BLaER1 (cell line): ENCODE data around the gene SEC23A.
A peak's percentile ranks its signal among the peaks of the same experiment; 100 is the strongest.

ENCODE experiments used
- H3K27ac ChIP-seq: shearing (Covaris generic); formaldehyde crosslinking; 2 replicates; pipeline ENCODE4 v1.8.1; 2022
- H3K27me3 ChIP-seq: shearing (Covaris generic); formaldehyde crosslinking; 2 replicates; pipeline ENCODE4 v1.8.1; 2022
- H3K36me3 ChIP-seq: shearing (Covaris generic); formaldehyde crosslinking; 2 replicates; pipeline ENCODE4 v1.8.1; 2022
- H3K4me1 ChIP-seq: shearing (Covaris generic); formaldehyde crosslinking; 2 replicates; pipeline ENCODE4 v1.8.1; 2022
- H3K4me2 ChIP-seq: shearing (Covaris generic); formaldehyde crosslinking; 2 replicates; pipeline ENCODE4 v1.8.1; 2022
- H3K4me3 ChIP-seq: shearing (Covaris generic); formaldehyde crosslinking; 2 replicates; pipeline ENCODE4 v1.8.1; 2022
- H3K9ac ChIP-seq: shearing (Covaris generic); formaldehyde crosslinking; 2 replicates; pipeline ENCODE4 v1.8.1; 2022
- H3K9me3 ChIP-seq: shearing (Covaris generic); formaldehyde crosslinking; 2 replicates; pipeline ENCODE4 v1.8.1; 2022
- H4K20me1 ChIP-seq: shearing (Covaris generic); formaldehyde crosslinking; 2 replicates; pipeline ENCODE4 v1.8.1; 2022
- Cebpa-rat ChIP-seq: shearing (Covaris generic); IDR thresholded peaks from 2 replicates; pipeline ENCODE4 v1.8.1; 2022

The SEC23A gene

DNA sequence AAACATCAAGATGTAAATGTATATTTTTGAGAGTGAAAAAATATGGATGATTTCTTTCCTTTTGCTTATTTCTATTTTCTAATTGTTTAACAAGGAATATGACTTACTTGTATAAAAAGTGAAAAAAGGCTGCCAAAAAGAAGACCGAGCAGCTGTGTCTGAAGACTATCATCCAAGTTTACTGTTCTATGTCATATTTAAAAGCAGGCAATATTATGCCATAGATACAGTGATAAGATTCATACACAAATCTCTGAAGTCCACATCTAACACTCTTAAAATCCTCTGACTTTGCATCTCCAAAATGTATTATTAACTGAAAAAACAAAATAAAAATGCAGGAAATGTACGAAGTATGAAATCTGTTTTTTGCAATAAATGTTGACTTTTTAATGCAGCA is 109.1 kb downstream of the SEC23A start:
- no peak overlapping the region for H3K4me2 ChIP-seq
- no peaks in the 10 kb centered on the region for H3K27me3 ChIP-seq
- TF ChIP-seq Cebpa-rat: no peak
- no peaks in the 10 kb centered on the region for H3K9me3 ChIP-seq
- H4K20me1 ChIP-seq: no peaks in the 10 kb centered on the region
- no peak overlapping the region for H3K4me3 ChIP-seq
- H3K4me1 ChIP-seq: 0 out of 2 replicates have a peak, but pooled peaks cover 6% of the 10 kb centered on the region
- no peak overlapping the region for H3K27ac ChIP-seq
- no peak overlapping the region for H3K9ac ChIP-seq
- no peaks in the 10 kb centered on the region for H3K36me3 ChIP-seq

- TF ChIP-seq Cebpa-rat: no peak
- Histone ChIP-seq H3K4me2 (no peak overlapping the region), H3K4me3 (no peak overlapping the region), H3K27ac (no peak overlapping the region), H3K36me3 (no peaks in the 10 kb centered on the region), H3K9me3 (no peaks in the 10 kb centered on the region), H3K9ac (no peak overlapping the region), H3K27me3 (no peaks in the 10 kb centered on the region), H4K20me1 (no peaks in the 10 kb centered on the region), H3K4me1 (0 out of 2 replicates have a peak, but pooled peaks cover 6% of the 10 kb centered on the region)
Observed at GRCh38 chr14:38992067-38992844, 110.8 kb downstream of the SEC23A start.

- Histone ChIP-seq H3K4me2 (no peak overlapping the region), H3K9me3 (no peaks in the 10 kb centered on the region), H3K36me3 (no peaks in the 10 kb centered on the region), H3K4me1 (0 out of 2 replicates have a peak, but pooled peaks cover 6% of the 10 kb centered on the region), H4K20me1 (no peaks in the 10 kb centered on the region), H3K4me3 (no peak overlapping the region), H3K27ac (no peak overlapping the region), H3K27me3 (no peaks in the 10 kb centered on the region), H3K9ac (no peak overlapping the region)
- no peak for TF ChIP-seq Cebpa-rat
Observed at GRCh38 chr14:38991299-38991698, 111.7 kb downstream of the SEC23A start.

DNA sequence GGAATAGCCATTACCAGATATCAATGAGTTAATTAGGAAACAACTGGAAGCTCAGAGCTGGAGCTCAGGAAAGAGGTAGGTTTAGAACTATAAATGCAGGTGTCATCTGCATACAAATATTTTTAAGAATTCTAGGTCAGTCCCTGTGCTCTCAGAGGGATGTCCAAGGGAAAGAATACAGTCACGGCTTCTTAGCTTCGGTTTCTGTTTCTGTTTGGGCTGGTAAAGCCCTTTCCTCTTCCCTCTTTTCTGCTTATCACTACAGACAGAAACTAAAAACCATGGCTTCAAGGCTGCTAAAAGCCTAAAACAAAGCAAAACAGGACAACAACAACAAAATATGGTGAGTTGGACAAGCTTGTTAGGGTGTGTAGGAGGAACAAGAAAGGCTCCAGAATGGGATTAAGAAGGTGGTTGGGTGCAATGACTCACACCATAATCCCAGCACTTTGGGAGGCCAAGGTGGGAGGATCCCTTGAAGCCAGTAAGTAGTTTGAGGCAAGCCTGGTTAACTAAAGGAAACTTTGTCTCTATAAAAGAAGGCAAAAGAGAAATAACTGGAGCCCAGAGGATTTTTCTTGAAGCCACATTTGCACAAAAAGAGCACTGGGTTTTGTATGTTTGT is 113.0 kb downstream of the SEC23A start:
- H3K4me2 ChIP-seq: peak overlapping the region; percentile 5
- no peak for TF ChIP-seq Cebpa-rat
- H3K36me3 ChIP-seq: no peaks in the 10 kb centered on the region
- H3K27me3 ChIP-seq: no peaks in the 10 kb centered on the region
- no peak overlapping the region for H3K9ac ChIP-seq
- H3K4me3 ChIP-seq: no peak overlapping the region
- 0 out of 2 replicates have a peak overlapping the region, but pooled peaks have one; percentile 2 for H3K27ac ChIP-seq
- H3K9me3 ChIP-seq: no peaks in the 10 kb centered on the region
- 0 out of 2 replicates have a peak, but pooled peaks cover 6% of the 10 kb centered on the region for H3K4me1 ChIP-seq
- H4K20me1 ChIP-seq: no peaks in the 10 kb centered on the region

DNA sequence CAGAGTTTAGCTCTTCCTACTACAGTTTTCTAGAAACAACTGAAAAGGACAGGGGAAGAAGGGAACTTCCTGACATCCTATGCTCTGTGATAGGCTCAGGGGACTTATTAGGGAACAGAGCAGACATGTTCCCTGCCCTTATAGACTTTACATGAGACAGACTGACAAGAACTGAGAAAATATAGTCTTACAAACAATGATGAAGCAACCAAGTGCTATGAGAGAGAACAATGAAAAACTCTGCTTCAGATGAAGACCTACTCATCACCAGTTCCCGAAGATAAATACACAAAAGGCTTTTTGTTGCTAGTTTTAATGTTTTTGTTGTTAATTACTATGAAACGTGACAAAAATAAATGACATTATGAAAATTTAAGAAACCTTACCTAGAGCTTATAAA is 115.3 kb downstream of the SEC23A start:
- H3K36me3 ChIP-seq: no peaks in the 10 kb centered on the region
- H3K9ac ChIP-seq: no peak overlapping the region
- peaks cover 6% of the 10 kb centered on the region; the same call in 1 of the 2 replicates for H3K9me3 ChIP-seq
- no peaks in the 10 kb centered on the region for H4K20me1 ChIP-seq
- H3K27me3 ChIP-seq: no peaks in the 10 kb centered on the region
- 0 out of 2 replicates have a peak, but pooled peaks cover 6% of the 10 kb centered on the region for H3K4me1 ChIP-seq
- H3K4me3 ChIP-seq: no peak overlapping the region
- H3K4me2 ChIP-seq: no peak overlapping the region
- TF ChIP-seq Cebpa-rat: no peak
- no peak overlapping the region for H3K27ac ChIP-seq

DNA sequence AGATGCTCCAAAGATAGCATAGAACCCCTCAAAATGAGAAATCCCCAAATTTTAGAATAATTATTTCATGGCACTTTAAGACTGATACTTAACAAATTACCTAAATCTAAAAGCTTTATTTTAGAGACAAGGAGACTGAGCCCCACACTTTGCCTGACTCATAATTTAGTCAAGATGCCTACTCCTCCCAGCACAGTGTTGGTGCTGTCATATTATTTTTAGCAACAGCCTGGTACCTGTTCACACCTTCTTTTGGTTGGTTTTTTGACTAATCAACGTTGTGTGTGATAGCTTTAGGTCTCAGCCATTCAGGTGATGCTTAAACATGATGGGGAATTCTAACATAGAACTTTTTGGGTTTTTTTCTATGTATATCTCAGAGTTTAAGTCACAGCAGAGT is 120.2 kb downstream of the SEC23A start:
- Histone ChIP-seq H3K36me3 (no peaks in the 10 kb centered on the region), H3K9me3 (peaks cover 6% of the 10 kb centered on the region), H3K27ac (no peak overlapping the region), H3K27me3 (no peaks in the 10 kb centered on the region), H4K20me1 (no peaks in the 10 kb centered on the region), H3K4me2 (no peak overlapping the region), H3K4me1 (no peaks in the 10 kb centered on the region), H3K9ac (no peak overlapping the region), H3K4me3 (no peak overlapping the region)
- TF ChIP-seq Cebpa-rat: no peak

- Histone ChIP-seq H3K27ac (no peak overlapping the region), H3K4me1 (no peaks in the 10 kb centered on the region), H4K20me1 (no peaks in the 10 kb centered on the region), H3K4me2 (no peak overlapping the region), H3K27me3 (no peaks in the 10 kb centered on the region), H3K36me3 (no peaks in the 10 kb centered on the region), H3K9me3 (peaks cover 6% of the 10 kb centered on the region), H3K4me3 (no peak overlapping the region), H3K9ac (no peak overlapping the region)
- no peak for TF ChIP-seq Cebpa-rat
Observed at GRCh38 chr14:38982278-38982677, 120.8 kb downstream of the SEC23A start.
